ENCODE data around the gene MEGF10. TPM values are rescaled to one million over a fixed set of nuclear protein-coding genes. Genes with fewer than 3 reads are reported as not detected.
"Not testable (repeated sequence)": the region's sequence is repeated elsewhere in the genome, so short reads cannot be mapped to it uniquely, and the experiment has no call there.

Gene MEGF10
- total RNA-seq, 2 donors from 2014 or later: not detected

GRCh38 chr5:127305493-127305892, 14.9 kb downstream of the MEGF10 start:
- Mint-ChIP-seq H3K27me3 (peaks cover 47% of the 10 kb centered on the region), H3K27ac (no peak overlapping the region), H3K4me3 (no peak overlapping the region), H3K4me1 (no peaks in the 10 kb centered on the region), H3K36me3 (ENCODE audit: low read depth) (peaks cover 4% of the 10 kb centered on the region)
- ATAC-seq (no peak), DNase-seq (no peak)
- no peaks in the 10 kb centered on the region for H3K9me3 ChIP-seq (ENCODE audit: control insufficient read depth, low read length, poor library complexity, severe bottlenecking)

DNA sequence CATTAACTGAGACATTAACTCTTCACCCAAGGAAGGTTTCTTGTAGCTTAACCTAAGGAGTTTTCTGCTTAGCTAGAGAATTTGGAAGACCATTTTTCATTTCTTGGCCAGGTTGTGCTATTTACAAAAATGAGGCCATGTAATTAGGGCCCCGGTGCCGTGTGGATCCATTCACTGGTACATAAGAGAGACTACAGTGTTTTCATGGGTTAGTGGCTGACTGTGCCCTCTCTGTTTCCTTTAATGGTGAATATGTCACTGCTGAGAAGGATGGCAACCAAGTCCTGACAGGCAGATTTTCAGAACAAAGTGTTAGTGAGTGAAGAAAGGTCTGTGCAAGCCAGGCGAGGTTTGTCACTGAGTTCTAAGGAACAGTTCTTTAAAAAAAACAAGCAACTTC, 15.4 kb downstream of the MEGF10 start:
- no peaks in the 10 kb centered on the region for H3K4me1 Mint-ChIP-seq
- H3K27ac Mint-ChIP-seq: no peak overlapping the region
- H3K27me3 Mint-ChIP-seq: peaks cover 46% of the 10 kb centered on the region
- no peaks in the 10 kb centered on the region for H3K9me3 ChIP-seq (ENCODE audit: control insufficient read depth, low read length, poor library complexity, severe bottlenecking)
- no peak overlapping the region for H3K4me3 Mint-ChIP-seq
- ATAC-seq (no peak), DNase-seq (no peak)
- peaks cover 4% of the 10 kb centered on the region for H3K36me3 Mint-ChIP-seq (ENCODE audit: low read depth)

DNA sequence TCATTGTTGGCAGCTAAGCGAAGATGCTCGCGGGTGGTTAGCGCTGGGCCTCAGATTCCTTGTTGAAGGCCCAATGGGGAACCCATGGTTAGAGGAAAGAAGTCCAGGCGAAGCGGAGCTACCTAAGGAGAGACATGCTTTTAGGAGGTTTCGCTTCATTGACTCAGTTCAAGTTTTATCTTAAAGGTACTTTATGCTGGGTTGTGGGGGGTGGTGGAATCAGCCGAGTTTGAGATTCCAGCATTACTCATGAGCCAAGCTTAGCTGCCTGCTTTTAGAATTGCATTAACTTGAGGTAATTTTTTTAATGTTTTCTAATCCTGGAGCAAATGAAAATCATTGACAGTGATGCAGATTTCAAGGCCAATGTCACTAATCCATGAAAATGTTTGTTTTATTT, 16.1 kb downstream of the MEGF10 start:
- Mint-ChIP-seq H3K4me1 (no peaks in the 10 kb centered on the region), H3K36me3 (ENCODE audit: low read depth) (peaks cover 4% of the 10 kb centered on the region), H3K27ac (no peak overlapping the region), H3K27me3 (peaks cover 43% of the 10 kb centered on the region), H3K4me3 (no peak overlapping the region)
- H3K9me3 ChIP-seq (ENCODE audit: control insufficient read depth, low read length, poor library complexity, severe bottlenecking): no peaks in the 10 kb centered on the region
- no peak for ATAC-seq
- no peak for DNase-seq

GRCh38 chr5:127307868-127308267, 17.3 kb downstream of the MEGF10 start:
- ATAC-seq (no peak), DNase-seq (no peak)
- H3K4me1 Mint-ChIP-seq: no peaks in the 10 kb centered on the region
- H3K36me3 Mint-ChIP-seq (ENCODE audit: low read depth): peaks cover 2% of the 10 kb centered on the region
- no peak overlapping the region for H3K4me3 Mint-ChIP-seq
- H3K9me3 ChIP-seq (ENCODE audit: control insufficient read depth, low read length, poor library complexity, severe bottlenecking): no peaks in the 10 kb centered on the region
- peaks cover 36% of the 10 kb centered on the region for H3K27me3 Mint-ChIP-seq
- no peak overlapping the region for H3K27ac Mint-ChIP-seq

DNA sequence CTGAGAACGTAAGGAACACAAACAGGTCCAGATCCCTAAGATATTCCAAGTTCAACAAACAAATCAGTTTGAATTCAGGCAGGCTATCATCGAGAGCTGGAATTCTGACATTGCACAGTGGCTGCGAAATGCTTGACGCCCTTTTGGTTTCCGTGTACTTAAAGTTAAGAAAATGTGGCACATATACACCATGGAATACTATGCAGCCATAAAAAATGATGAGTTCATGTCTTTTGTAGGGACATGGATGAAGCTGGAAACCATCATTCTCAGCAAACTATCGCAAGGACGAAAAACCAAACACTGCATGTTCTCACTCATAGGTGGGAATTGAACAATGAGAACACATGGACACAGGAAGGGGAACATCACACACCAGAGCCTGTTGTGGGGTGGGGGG, 17.7 kb downstream of the MEGF10 start:
- H3K4me1 Mint-ChIP-seq; DNase-seq; H3K36me3 Mint-ChIP-seq (ENCODE audit: low read depth); H3K9me3 ChIP-seq (ENCODE audit: control insufficient read depth, low read length, poor library complexity, severe bottlenecking); H3K27ac Mint-ChIP-seq; ATAC-seq; H3K4me3 Mint-ChIP-seq: not testable (repeated sequence)
- peaks cover 35% of the 10 kb centered on the region for H3K27me3 Mint-ChIP-seq

DNA sequence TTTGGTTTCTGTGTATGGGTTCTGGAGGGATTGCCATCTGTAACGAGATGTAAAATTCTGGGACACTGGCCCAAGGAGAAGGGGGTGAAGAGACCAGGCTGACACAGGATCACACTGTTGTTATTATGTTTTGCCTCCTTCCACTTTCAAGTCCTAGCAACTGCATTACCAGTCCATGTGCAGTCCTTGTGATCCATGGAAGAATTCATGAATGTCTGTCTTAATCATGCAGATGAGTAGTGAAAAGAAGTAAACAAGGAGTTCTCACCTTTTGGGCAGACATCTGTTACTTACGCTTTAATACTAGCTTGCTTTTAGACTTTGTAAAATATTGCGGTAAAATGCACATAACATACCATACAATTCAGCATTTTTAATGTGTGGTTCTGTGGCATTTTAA, 18.3 kb downstream of the MEGF10 start:
- ATAC-seq (no peak), DNase-seq (no peak)
- H3K9me3 ChIP-seq (ENCODE audit: control insufficient read depth, low read length, poor library complexity, severe bottlenecking): no peaks in the 10 kb centered on the region
- Mint-ChIP-seq H3K4me3 (no peak overlapping the region), H3K4me1 (peaks cover 2% of the 10 kb centered on the region), H3K36me3 (ENCODE audit: low read depth) (peaks cover 2% of the 10 kb centered on the region), H3K27ac (no peak overlapping the region), H3K27me3 (peaks cover 36% of the 10 kb centered on the region)

- Mint-ChIP-seq H3K27me3 (peaks cover 49% of the 10 kb centered on the region), H3K4me3 (no peak overlapping the region), H3K36me3 (ENCODE audit: low read depth) (peaks cover 2% of the 10 kb centered on the region), H3K27ac (no peak overlapping the region), H3K4me1 (peaks cover 5% of the 10 kb centered on the region)
- ATAC-seq: no peak
- no peaks in the 10 kb centered on the region for H3K9me3 ChIP-seq (ENCODE audit: control insufficient read depth, low read length, poor library complexity, severe bottlenecking)
- no peak for DNase-seq
Measured at GRCh38 chr5:127311349-127311748, 20.8 kb downstream of the MEGF10 start.

GRCh38 chr5:127311781-127312525, 21.4 kb downstream of the MEGF10 start:
- H3K9me3 ChIP-seq (ENCODE audit: control insufficient read depth, low read length, poor library complexity, severe bottlenecking): no peaks in the 10 kb centered on the region
- Mint-ChIP-seq H3K4me3 (no peak overlapping the region), H3K36me3 (ENCODE audit: low read depth) (peaks cover 2% of the 10 kb centered on the region), H3K4me1 (peaks cover 5% of the 10 kb centered on the region), H3K27ac (no peak overlapping the region), H3K27me3 (peaks cover 55% of the 10 kb centered on the region)
- DNase-seq (no peak), ATAC-seq (no peak)

DNA sequence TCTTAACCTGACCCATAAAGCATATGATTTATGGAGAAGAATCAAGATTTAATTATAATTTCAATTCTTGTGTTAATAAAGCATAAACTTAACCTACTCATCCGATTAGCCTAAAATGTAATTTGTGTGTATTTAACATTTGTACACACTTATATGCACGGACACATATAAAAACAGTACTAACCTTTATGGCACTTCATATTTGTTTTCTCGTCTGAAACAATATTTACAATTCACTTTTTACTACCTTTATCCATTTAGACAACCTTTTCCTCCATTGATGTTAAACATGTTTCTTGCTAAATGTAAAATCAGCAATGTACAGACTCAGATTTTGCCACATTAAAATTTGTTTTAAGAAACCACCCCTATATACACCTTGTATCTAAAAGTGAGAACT, 22.8 kb downstream of the MEGF10 start:
- peak overlapping the region; percentile 56 for H3K27ac Mint-ChIP-seq
- H3K27me3 Mint-ChIP-seq: peaks cover 42% of the 10 kb centered on the region
- H3K4me1 Mint-ChIP-seq: peaks cover 5% of the 10 kb centered on the region

DNA sequence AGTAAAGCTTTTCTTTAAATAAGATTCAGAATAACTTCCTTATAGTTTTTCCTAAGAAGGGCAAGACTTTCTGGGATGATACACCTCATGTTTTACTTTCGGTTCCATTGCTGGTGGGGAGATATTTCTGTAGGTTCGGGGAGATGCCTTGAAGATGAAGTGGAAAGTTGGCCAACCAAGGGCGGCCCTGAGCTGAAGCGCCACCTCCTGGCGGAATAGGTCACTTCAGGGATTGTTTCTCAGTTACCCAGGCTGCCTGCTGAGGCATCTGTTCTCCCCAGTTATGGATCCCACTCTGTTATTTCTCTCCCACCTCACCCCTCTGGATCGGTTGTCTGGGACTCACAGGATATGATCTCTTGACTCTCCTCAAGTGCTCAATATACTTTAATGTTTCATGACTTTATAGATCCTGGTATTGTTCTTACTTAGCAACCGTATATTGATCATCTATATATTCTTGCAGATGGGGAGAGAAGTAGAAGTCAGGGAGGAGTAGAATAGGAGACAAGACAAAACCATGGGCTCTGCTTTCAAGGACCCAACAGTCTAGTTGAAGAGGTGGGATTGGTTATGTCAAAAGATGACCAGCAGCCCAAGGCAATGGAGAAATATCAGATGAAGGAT, 23.4 kb downstream of the MEGF10 start:
- Mint-ChIP-seq H3K27ac (peak overlapping the region; percentile 56), H3K4me1 (peaks cover 5% of the 10 kb centered on the region), H3K36me3 (ENCODE audit: low read depth) (no peaks in the 10 kb centered on the region), H3K4me3 (no peak overlapping the region), H3K27me3 (peaks cover 41% of the 10 kb centered on the region)
- H3K9me3 ChIP-seq (ENCODE audit: control insufficient read depth, low read length, poor library complexity, severe bottlenecking): no peaks in the 10 kb centered on the region
- ATAC-seq (peak; percentile 82), DNase-seq (peak; percentile 37 to 55 (median 54))

More for the DNA sequence above, 22.8 kb downstream of the MEGF10 start:
- DNase-seq (no peak), ATAC-seq (no peak)
- H3K9me3 ChIP-seq (ENCODE audit: control insufficient read depth, low read length, poor library complexity, severe bottlenecking): no peaks in the 10 kb centered on the region
- Mint-ChIP-seq H3K4me3 (no peak overlapping the region), H3K36me3 (ENCODE audit: low read depth) (no peaks in the 10 kb centered on the region)

GRCh38 chr5:127316011-127316410, 25.4 kb downstream of the MEGF10 start:
- ATAC-seq (no peak), DNase-seq (no peak)
- peaks cover 21% of the 10 kb centered on the region for H3K27me3 Mint-ChIP-seq
- no peaks in the 10 kb centered on the region for H3K36me3 Mint-ChIP-seq (ENCODE audit: low read depth)
- H3K9me3 ChIP-seq (ENCODE audit: control insufficient read depth, low read length, poor library complexity, severe bottlenecking): no peaks in the 10 kb centered on the region
- peaks cover 9% of the 10 kb centered on the region for H3K4me1 Mint-ChIP-seq
- no peak overlapping the region for H3K4me3 Mint-ChIP-seq
- no peak overlapping the region for H3K27ac Mint-ChIP-seq

GRCh38 chr5:127317385-127317784, 26.8 kb downstream of the MEGF10 start:
- Mint-ChIP-seq H3K4me1 (peaks cover 14% of the 10 kb centered on the region), H3K27me3 (peaks cover 21% of the 10 kb centered on the region)
- H3K27ac Mint-ChIP-seq; H3K9me3 ChIP-seq (ENCODE audit: control insufficient read depth, low read length, poor library complexity, severe bottlenecking); ATAC-seq; H3K36me3 Mint-ChIP-seq (ENCODE audit: low read depth); H3K4me3 Mint-ChIP-seq; DNase-seq: not testable (repeated sequence)

DNA sequence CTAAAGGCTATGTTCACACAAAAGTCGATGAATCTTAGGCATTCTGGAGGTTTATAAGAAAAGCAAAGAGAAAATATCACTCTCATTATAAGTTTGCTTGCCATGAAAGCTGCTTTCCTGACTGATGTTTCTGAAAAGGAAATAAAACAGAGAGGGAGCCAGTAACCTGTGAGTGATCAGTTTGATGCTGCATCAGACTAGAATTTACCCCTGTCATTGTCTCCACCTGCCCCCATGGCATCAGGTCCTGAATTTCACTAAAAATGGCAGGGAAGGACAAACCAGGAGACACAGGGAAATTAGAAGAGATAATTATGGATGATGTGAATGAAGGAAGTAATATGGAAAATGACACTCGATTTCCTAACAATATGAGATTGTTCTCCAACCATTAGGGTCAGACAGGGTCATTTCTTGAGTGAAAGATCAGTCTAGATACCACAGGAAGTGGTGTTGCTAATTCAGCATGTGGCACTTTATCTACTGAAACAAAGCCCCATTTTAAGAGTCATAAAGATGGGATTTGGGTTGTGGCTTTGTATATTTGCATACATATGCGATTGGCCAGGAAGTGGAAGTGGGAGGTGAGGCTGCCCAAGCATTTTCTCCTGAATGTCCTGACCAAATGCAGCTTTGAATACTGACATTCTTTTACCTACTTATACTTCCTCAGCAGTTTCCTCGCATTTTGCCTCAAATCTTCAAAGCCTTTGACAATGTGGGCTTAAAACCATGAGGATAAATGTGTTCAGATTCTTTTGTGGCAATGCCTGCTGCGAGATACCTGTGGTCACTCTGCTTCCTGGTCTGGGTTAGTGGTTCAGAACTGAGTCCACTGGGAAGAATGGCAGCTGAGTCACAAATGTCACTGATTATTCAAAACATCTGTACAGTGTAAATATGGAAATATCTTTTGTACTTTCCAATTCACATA, 29.7 kb downstream of the MEGF10 start:
- no peak for DNase-seq
- Mint-ChIP-seq H3K27me3 (peaks cover 17% of the 10 kb centered on the region), H3K36me3 (ENCODE audit: low read depth) (peaks cover 3% of the 10 kb centered on the region), H3K4me3 (no peak overlapping the region), H3K4me1 (peaks cover 11% of the 10 kb centered on the region), H3K27ac (no peak overlapping the region)
- ATAC-seq: no peak
- H3K9me3 ChIP-seq (ENCODE audit: control insufficient read depth, low read length, poor library complexity, severe bottlenecking): no peaks in the 10 kb centered on the region
